ENCODE measurements around the gene FAM107B. TPM values are rescaled to one million over a fixed set of nuclear protein-coding genes. Genes with fewer than 3 reads are reported as not detected.
A peak's percentile ranks its signal among the peaks of the same experiment; 100 is the strongest.

The FAM107B gene
- total and polyA plus RNA-seq, 10 of the 15 experiments (the other 5 are each of a cell fraction or from before 2014, with no cell fraction given), result 22.9 to 162 (median 86.6) TPM

DNA sequence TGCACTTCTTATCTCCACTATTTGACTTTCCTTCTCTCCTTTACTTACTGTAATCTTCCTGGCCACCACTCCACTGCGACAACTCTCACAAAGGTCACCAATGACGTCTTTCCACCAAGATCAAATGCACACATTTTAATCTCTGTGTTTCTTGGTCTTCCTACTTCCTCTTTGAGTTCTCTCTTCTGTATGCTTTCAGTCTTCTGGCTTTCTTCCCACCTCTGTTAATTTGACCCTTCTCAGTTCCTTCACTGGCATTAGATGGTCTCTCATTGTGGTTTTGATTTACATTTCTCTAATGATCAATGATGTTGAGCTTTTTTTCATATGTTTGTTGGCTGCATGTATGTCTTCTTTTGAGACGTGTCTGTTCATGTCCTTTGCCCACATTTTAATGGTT lies 31.9 kb downstream of the FAM107B start (continued):
- TF ChIP-seq, protein P1, sequence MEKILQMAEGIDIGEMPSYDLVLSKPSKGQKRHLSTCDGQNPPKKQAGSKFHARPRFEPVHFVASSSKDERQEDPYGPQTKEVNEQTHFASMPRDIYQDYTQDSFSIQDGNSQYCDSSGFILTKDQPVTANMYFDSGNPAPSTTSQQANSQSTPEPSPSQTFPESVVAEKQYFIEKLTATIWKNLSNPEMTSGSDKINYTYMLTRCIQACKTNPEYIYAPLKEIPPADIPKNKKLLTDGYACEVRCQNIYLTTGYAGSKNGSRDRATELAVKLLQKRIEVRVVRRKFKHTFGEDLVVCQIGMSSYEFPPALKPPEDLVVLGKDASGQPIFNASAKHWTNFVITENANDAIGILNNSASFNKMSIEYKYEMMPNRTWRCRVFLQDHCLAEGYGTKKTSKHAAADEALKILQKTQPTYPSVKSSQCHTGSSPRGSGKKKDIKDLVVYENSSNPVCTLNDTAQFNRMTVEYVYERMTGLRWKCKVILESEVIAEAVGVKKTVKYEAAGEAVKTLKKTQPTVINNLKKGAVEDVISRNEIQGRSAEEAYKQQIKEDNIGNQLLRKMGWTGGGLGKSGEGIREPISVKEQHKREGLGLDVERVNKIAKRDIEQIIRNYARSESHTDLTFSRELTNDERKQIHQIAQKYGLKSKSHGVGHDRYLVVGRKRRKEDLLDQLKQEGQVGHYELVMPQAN (conservative IDR thresholded peaks at IDR 0.05), result no peak
- TF ChIP-seq FOXK2 (IDR thresholded peaks at IDR 0.05) (no peak), SUZ12 (IDR thresholded peaks at IDR 0.05; ENCODE audit: unreplicated experiment) (no peak), RCOR1 (conservative IDR thresholded peaks at IDR 0.05; ENCODE audit: low read depth, low read length) (no peak), RFX5 (IDR thresholded peaks at IDR 0.05; ENCODE audit: low read depth, low read length) (no peak), SMAD5 (IDR thresholded peaks at IDR 0.05; ENCODE audit: low read depth) (no peak), MTA2 (IDR thresholded peaks at IDR 0.05; ENCODE audit: low read depth) (peak; percentile 100), CREM (IDR thresholded peaks at IDR 0.05; ENCODE audit: low read depth) (peak; percentile 83; the same call in 1 of the 2 replicates), TARDBP (IDR thresholded peaks at IDR 0.05; ENCODE audit: borderline replicate concordance) (no peak), KAT2A (conservative IDR thresholded peaks at IDR 0.05; ENCODE audit: control insufficient read depth, low read depth, low read length) (no peak), HDAC2 (IDR thresholded peaks at IDR 0.05) (no peak), STAT3 (IDR thresholded peaks at IDR 0.05; ENCODE audit: low read depth, low read length) (peak; percentile 64; the same call in 1 of the 2 replicates), JUND (IDR thresholded peaks at IDR 0.05; ENCODE audit: low read depth, low read length) (0 out of 2 replicates have a peak, but pooled peaks have one; percentile 34), MEF2A (IDR thresholded peaks at IDR 0.05; ENCODE audit: insufficient read depth, low read depth, low read length) (no peak)
- TF ChIP-seq, protein P2, sequence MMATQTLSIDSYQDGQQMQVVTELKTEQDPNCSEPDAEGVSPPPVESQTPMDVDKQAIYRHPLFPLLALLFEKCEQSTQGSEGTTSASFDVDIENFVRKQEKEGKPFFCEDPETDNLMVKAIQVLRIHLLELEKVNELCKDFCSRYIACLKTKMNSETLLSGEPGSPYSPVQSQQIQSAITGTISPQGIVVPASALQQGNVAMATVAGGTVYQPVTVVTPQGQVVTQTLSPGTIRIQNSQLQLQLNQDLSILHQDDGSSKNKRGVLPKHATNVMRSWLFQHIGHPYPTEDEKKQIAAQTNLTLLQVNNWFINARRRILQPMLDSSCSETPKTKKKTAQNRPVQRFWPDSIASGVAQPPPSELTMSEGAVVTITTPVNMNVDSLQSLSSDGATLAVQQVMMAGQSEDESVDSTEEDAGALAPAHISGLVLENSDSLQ (IDR thresholded peaks at IDR 0.05), result peak; percentile 57
- TF ChIP-seq, protein P3, sequence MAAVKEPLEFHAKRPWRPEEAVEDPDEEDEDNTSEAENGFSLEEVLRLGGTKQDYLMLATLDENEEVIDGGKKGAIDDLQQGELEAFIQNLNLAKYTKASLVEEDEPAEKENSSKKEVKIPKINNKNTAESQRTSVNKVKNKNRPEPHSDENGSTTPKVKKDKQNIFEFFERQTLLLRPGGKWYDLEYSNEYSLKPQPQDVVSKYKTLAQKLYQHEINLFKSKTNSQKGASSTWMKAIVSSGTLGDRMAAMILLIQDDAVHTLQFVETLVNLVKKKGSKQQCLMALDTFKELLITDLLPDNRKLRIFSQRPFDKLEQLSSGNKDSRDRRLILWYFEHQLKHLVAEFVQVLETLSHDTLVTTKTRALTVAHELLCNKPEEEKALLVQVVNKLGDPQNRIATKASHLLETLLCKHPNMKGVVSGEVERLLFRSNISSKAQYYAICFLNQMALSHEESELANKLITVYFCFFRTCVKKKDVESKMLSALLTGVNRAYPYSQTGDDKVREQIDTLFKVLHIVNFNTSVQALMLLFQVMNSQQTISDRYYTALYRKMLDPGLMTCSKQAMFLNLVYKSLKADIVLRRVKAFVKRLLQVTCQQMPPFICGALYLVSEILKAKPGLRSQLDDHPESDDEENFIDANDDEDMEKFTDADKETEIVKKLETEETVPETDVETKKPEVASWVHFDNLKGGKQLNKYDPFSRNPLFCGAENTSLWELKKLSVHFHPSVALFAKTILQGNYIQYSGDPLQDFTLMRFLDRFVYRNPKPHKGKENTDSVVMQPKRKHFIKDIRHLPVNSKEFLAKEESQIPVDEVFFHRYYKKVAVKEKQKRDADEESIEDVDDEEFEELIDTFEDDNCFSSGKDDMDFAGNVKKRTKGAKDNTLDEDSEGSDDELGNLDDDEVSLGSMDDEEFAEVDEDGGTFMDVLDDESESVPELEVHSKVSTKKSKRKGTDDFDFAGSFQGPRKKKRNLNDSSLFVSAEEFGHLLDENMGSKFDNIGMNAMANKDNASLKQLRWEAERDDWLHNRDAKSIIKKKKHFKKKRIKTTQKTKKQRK (IDR thresholded peaks at IDR 0.05; ENCODE audit: low read depth, low read length), result no peak
- TF ChIP-seq, protein P4, sequence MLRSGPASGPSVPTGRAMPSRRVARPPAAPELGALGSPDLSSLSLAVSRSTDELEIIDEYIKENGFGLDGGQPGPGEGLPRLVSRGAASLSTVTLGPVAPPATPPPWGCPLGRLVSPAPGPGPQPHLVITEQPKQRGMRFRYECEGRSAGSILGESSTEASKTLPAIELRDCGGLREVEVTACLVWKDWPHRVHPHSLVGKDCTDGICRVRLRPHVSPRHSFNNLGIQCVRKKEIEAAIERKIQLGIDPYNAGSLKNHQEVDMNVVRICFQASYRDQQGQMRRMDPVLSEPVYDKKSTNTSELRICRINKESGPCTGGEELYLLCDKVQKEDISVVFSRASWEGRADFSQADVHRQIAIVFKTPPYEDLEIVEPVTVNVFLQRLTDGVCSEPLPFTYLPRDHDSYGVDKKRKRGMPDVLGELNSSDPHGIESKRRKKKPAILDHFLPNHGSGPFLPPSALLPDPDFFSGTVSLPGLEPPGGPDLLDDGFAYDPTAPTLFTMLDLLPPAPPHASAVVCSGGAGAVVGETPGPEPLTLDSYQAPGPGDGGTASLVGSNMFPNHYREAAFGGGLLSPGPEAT (IDR thresholded peaks at IDR 0.05; ENCODE audit: low read depth), result peak; percentile 97
- TF ChIP-seq, protein P5, sequence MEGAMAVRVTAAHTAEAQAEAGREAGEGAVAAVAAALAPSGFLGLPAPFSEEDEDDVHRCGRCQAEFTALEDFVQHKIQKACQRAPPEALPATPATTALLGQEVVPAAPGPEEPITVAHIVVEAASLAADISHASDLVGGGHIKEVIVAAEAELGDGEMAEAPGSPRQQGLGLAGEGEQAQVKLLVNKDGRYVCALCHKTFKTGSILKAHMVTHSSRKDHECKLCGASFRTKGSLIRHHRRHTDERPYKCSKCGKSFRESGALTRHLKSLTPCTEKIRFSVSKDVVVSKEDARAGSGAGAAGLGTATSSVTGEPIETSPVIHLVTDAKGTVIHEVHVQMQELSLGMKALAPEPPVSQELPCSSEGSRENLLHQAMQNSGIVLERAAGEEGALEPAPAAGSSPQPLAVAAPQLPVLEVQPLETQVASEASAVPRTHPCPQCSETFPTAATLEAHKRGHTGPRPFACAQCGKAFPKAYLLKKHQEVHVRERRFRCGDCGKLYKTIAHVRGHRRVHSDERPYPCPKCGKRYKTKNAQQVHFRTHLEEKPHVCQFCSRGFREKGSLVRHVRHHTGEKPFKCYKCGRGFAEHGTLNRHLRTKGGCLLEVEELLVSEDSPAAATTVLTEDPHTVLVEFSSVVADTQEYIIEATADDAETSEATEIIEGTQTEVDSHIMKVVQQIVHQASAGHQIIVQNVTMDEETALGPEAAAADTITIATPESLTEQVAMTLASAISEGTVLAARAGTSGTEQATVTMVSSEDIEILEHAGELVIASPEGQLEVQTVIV (IDR thresholded peaks at IDR 0.05; ENCODE audit: borderline replicate concordance, partially characterized antibody), result no peak

All from GM12878 (cell line).